ENCODE data around the gene COMP.

DNA sequence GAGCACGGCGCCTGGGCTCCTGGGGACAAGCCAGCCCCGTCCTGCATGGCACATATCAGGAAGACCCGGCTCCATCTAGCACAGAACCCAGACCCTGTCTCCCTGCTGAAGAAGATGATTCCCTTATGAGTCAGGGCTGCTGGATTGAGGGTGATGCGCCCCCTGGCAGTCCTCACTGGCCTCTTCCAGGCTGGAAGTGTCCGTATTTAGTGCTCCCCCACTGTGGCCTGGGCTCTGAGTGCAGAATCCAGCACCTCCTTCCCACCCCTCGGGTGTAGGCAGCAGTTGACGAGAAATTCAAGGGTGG lies 14.9 kb downstream of the COMP start:
- TF ChIP-seq, protein P1, sequence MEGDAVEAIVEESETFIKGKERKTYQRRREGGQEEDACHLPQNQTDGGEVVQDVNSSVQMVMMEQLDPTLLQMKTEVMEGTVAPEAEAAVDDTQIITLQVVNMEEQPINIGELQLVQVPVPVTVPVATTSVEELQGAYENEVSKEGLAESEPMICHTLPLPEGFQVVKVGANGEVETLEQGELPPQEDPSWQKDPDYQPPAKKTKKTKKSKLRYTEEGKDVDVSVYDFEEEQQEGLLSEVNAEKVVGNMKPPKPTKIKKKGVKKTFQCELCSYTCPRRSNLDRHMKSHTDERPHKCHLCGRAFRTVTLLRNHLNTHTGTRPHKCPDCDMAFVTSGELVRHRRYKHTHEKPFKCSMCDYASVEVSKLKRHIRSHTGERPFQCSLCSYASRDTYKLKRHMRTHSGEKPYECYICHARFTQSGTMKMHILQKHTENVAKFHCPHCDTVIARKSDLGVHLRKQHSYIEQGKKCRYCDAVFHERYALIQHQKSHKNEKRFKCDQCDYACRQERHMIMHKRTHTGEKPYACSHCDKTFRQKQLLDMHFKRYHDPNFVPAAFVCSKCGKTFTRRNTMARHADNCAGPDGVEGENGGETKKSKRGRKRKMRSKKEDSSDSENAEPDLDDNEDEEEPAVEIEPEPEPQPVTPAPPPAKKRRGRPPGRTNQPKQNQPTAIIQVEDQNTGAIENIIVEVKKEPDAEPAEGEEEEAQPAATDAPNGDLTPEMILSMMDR (IDR thresholded peaks at IDR 0.05) = no peak
- no peak for TF ChIP-seq POLR2A (IDR thresholded peaks at IDR 0.05; ENCODE audit: low read depth)
- TF ChIP-seq POLR2AphosphoS5 (IDR thresholded peaks at IDR 0.05) = no peak
- TF ChIP-seq EP300 (IDR thresholded peaks at IDR 0.05) = no peak

Measured in esophagus muscularis mucosa (tissue), 4 donors.